ENCODE measurements around the gene NYNRIN. TPM values are rescaled to one million over a fixed set of nuclear protein-coding genes. Genes with fewer than 3 reads are reported as not detected.

NYNRIN gene
- total RNA-seq, 1 experiment from 2014 or later: 18.7 TPM

GRCh38 chr14:24365600-24366412 is 33.0 kb upstream of the NYNRIN start:
- H3T11ph ChIP-seq (ENCODE audit: low read length): no peak overlapping the region
- no peak overlapping the region for H2BK120ac ChIP-seq (ENCODE audit: low read depth, low read length, poor library complexity, severe bottlenecking)
- peaks cover 19% of the 10 kb centered on the region for H3K23me2 ChIP-seq (ENCODE audit: insufficient read length, low read depth, low read length, poor library complexity, severe bottlenecking)
- H2BK12ac ChIP-seq (ENCODE audit: insufficient read length, low read depth, low read length): no peak overlapping the region
- no peaks in the 10 kb centered on the region for H3K79me1 ChIP-seq (ENCODE audit: insufficient read depth, low read depth, low read length, poor library complexity, severe bottlenecking)
- H4K5ac ChIP-seq (ENCODE audit: insufficient read length, low read depth, low read length): no peak overlapping the region
- H2BK5ac ChIP-seq (ENCODE audit: insufficient read length, low read length): no peak overlapping the region
- no peak overlapping the region for H3K14ac ChIP-seq (ENCODE audit: insufficient read depth, low read length)
- Mint-ChIP-seq H3K36me3 (ENCODE audit: insufficient read depth in 1 of 3, low read depth in 3 of 3) (no peaks in the 10 kb centered on the region), H3K9me3 (no peaks in the 10 kb centered on the region), H3K4me3 (peak overlapping the region; percentile 77 to 93), H3K27ac (peak overlapping the region in 2 of 3 experiments; percentile 14 to 66; a peak in 2 of 7 replicates), H3K4me1 (peaks cover 16 to 17% of the 10 kb centered on the region in 2 experiments), H3K27me3 (ENCODE audit: low read depth) (peaks cover 39% of the 10 kb centered on the region)
- H4K20me1 ChIP-seq (ENCODE audit: control insufficient read depth, insufficient read depth, insufficient read length): no peaks in the 10 kb centered on the region
- no peak overlapping the region for H2BK20ac ChIP-seq (ENCODE audit: low read depth, low read length, poor library complexity, severe bottlenecking)
- H2AK5ac ChIP-seq (ENCODE audit: insufficient read length, low read length): no peak overlapping the region
- no peak overlapping the region for H3K23ac ChIP-seq (ENCODE audit: insufficient read length, low read depth, low read length)
- H3K4ac ChIP-seq (ENCODE audit: low read depth, low read length): no peak overlapping the region
- no peaks in the 10 kb centered on the region for H3K9me3 ChIP-seq (ENCODE audit: control insufficient read depth, low read depth, low read length)
- peak; percentile 92 for DNase-seq
- no peaks in the 10 kb centered on the region; the same call in 1 of the 2 replicates for H3K4me1 ChIP-seq (ENCODE audit: insufficient read depth, low read length)
- no peak overlapping the region for H3K56ac ChIP-seq (ENCODE audit: insufficient read length, low read depth, low read length)
- H4K91ac ChIP-seq (ENCODE audit: insufficient read length, low read depth, low read length): no peak overlapping the region
- no peak overlapping the region for H4K8ac ChIP-seq (replicated peaks; ENCODE audit: insufficient read length, low read depth, low read length)
- no peak overlapping the region for H2AFZ ChIP-seq (ENCODE audit: low read length)
- no CpG with 5 or more reads among the region's 28 CpGs for WGBS (ENCODE audit: extremely low coverage, insufficient read length, low lambda C conversion rate)
- no peak overlapping the region for H3K18ac ChIP-seq (ENCODE audit: insufficient read length, low read depth, low read length)
- no peak overlapping the region for H3K9ac ChIP-seq (ENCODE audit: extremely low read depth, insufficient read length, low read length)
- peak overlapping the region; percentile 69 for H3K4me2 ChIP-seq (ENCODE audit: insufficient read depth, insufficient read length, low read length)
- peak; percentile 95 for TF ChIP-seq CTCF (conservative IDR thresholded peaks at IDR 0.05)
- H3K27ac ChIP-seq (ENCODE audit: insufficient read length, low read depth, low read length): no peak overlapping the region
- no peak overlapping the region for H2BK15ac ChIP-seq (ENCODE audit: low read depth, low read length)
- H3K27me3 ChIP-seq (ENCODE audit: insufficient read depth, low read length): no peaks in the 10 kb centered on the region; the same call in 1 of the 2 replicates
- H3K79me2 ChIP-seq (ENCODE audit: insufficient read depth, low read length): no peaks in the 10 kb centered on the region
